Kidney tubule cell (primary cell): ENCODE data around the gene PES1.
"Not testable (repeated sequence)": the region's sequence is repeated elsewhere in the genome, so short reads cannot be mapped to it uniquely, and the experiment has no call there.

ENCODE experiments used
- DNase-seq: peaks from one replicate; pipeline ENCODE4 v3.0.0-alpha.2; 2018; ENCODE audit warnings: low spot score

The PES1 gene

DNA sequence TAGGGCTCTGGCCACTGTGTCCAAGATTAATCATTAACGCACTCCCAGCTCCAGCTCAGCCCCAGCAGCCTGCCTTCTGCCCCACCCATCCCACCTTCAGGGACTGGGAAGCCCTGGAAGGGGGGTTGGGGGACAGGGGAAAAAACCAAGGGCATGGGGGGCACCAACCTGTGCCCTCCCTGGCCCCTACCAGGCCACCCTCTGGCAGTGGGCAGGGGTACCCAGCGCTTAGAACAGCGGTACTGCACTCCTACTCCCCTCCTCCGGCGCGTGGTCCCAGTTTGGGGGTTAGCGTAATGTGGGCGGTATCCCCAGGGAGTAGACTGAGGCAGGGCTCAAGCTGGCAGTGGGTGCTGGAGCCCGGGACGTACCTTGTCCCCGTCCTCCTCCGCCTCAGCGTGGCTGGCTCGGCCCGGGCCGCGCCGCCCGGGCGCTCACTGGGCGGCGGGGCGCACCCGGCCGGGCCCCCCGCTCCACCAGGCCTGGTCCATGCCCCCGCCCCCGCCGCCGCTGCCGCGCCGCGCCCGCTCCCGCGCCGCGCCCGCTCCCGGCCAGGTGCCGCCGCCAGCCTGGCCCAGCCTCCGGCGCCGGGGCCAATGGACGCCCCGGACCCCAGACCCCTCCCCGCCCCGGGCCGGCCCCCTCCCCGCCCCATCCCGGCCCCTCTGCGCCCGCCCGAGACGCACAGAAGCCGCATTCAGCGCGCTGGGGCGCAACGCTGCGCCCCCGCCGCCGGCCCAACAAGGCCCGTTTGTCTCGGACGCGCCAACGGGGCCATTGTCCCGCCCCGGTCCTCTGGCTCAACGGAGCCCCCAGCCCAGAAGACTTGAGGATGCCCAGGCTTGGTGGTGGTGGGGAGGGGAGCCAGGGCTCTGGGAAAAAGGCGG lies 17.4 kb downstream of the PES1 start, which contains the start of gene GAL3ST1:
Gene GAL3ST1, minus strand, starts transcription at position 571 of the 887 bp plus-strand sequence. CDS start 17,273 bp downstream, outside the sequence.
- peak; percentile 71 for DNase-seq

DNA sequence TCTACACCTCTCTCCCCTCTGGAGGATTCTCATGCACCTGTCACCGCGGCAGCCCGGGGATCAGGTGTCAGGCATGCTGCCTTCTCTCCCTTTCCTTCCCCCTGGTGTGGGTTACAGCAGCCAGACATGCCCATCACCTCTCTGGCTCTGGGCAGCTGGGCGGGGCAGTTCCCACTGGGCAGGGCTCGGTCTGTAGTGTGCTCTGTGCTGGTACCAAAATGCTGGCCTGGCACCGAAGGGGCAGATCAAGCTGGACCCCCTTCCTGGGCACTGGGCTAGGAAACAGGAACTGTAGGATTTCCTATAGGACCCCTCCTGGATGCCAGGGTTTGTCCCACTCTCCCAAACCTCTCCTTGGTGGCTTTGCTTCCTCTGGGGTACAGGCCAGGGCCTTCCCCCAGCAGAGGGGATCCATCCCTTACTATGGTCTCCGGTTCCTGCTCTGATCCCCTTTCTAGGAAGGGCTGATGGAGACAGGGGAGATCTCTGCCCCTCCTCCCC lies 18.1 kb downstream of the PES1 start:
- DNase-seq, result peak; percentile 56

DNA sequence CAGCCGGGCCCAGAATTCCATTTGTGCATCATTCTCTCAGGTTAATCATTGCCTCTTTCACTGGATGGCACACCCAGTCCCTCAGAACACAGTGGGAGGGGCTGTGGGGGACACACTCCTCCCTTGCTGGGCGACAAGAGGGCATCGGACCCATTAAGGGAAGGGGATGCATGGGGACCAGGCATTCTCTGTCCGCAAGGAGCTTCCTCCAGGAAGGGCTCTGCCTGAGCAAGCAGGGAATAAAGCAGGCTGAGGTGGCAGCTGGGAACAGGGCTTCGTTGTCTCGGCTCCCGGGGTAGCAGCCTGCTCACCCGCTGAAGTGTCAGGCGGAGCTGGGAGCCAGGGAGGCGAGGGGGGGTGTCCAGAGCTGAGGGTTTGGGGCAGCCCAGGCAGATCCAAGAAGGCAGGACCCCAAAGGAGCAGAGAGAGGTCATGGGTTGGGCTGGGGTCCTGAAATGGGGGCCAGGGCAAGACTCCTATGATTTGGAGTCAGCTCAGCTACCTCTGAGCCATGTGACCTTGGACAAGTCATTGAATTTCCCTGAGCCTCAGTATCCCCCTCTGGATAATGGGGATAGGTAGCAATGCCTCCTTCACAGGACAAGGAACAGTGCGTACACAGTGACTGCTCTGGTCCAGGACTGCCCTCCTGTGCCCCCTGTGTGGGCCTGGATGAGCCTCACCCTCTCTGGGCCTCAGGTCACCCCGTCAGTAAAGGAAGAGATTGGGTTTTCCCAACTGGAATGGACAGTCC lies 18.7 kb downstream of the PES1 start:
- DNase-seq, result peak; percentile 64

DNA sequence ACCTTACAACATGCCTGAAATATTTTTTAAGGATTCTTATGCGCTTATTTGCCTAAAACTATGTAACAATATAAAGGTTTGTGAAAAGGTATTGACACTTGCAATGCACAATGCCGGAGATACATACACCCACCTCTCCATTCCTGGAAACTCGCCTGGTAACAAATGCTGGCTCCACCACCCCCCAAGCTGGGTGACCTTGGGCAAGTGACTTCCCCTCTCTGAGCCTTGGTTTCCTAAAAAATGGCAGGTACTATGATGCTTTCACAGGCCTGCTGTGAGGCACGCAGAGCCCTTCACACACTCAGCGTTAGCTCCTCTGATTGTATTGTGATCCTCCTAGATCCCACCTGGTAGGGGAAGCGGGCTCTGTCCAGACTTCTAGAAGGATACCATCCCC lies 19.5 kb downstream of the PES1 start:
- DNase-seq, result no peak

DNA sequence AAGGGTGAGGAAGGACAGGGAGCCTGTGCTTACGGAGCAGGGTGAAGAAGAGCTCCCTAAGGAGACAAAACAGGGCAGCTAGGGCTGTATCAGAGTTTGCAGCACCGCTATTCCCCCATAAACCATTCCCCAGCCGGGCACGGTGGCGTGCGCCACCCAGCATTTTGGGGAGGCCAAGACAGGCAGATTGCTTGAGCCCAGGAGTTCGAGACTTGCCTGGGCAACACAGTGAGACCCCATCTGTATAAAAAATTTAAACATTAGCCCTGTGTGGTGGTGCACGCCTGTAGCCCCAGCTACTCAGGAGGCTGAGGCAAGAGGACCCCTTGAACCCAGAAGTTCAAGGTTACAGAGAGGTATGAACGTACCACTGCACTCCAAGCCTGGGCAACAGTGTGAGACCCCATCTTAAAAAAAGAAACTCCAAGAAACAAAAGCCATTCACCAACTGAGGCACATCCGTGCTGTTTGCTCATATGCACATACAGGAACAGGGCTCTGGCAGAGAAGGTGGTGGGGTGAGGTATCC lies 22.0 kb downstream of the PES1 start:
- DNase-seq, result no peak

DNA sequence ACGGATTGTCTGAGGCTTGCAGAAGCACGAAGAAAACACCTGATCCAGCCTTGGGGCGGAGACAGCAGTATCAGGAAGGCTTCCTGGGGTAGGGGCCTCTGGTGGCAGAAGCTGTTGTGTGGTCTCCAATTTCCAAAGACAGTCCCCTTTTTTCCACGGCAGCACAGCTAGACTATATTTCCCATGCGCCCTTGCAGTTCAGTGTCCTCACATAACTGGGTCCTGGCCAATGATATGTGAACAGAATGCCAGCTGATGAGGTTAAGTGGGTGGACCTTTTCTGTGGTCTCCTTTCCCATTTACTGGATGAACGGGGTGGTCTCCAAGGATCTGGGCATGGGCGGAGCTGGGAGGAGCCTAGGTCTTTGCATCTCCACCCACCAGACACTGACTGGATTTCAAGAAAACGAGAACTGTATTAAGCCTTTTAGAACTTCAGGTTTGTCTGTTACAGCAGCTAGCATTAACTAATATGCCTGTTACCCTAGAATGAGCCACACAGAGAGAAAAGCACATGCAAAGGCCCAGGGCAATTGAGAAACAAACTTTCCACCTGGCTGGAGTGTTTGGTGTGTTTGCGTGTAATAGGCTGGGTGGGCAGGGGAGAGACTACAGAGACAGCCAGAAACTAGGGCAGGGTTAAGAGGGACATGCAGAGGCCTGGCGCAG lies 23.4 kb downstream of the PES1 start:
- no peak for DNase-seq

DNA sequence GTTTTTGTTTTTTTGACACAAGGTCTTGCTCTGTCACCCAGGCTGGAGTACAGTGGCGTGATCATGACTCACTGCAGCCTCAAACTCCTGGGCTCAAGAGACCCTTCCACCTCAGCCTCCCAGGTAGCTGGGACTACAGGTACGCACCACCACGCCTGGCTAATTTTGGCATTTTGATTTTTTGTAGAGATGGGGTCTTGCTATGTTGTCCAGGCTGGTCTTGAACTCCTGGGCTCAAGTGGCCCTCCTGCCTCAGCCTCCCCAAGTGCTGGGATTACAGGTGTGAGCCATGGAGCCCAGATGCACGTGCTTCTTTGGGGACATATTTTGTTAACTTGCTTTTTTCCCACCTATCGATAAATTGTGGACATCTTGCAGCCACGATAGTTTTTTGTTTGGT lies 24.4 kb downstream of the PES1 start:
- not testable (repeated sequence) for DNase-seq

DNA sequence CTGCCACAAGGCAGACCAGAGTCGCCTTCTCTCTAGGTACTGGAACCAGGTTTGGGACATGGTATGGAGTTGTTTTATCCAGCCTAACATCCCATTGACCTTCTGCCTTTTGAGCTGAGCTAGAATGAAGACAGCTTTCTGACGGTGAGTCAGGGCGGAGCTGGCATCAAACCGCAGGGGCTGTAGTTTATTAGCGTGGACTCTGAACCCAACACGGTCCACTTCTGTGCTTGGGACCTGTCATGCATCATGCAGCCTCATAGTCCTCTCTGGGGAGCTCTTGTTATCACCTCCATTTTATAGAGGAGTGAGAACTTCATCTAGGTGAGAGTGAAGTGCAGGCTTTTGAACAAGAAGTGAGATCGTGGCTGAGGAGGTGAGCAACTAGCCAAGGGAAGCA lies 25.6 kb downstream of the PES1 start:
- DNase-seq, result peak; percentile 57

DNA sequence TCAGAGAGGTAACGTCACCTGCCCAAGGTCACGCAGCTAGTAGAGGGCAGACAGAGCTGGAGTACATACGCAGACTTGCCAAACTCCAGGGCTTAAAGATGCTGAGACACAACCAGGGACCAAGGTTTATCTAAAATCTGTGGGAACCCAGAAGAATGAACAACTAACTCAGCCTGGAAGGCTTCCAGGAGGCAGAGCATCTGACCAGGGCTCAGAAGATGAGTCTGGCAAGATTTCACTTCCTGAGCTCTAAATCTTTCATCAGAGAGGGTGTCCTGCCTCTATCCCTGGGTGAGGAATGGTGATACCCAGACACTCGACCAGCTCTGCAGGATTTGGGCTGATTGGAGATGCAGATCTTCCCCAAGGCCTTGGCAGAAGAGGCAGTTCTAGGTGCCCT lies 26.4 kb downstream of the PES1 start:
- peak; percentile 15 for DNase-seq

DNA sequence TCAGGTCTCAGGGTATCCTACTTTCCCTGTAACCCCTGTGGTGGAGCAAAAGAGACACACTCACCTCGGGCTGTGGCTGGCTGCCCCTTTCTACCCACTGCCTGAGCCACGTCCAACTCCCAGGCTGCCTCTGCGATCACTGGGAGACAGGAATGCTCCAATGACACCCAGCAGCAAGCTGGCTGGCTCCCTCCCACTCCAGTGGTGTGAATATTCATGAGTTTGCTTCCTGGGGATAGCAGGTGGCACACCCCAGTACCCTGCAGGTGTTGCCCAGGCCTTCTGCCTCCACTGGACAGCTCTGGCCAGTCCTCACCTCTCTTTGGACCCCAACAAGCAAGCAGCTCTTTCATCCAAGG lies 27.0 kb downstream of the PES1 start:
- peak; percentile 40 for DNase-seq

DNA sequence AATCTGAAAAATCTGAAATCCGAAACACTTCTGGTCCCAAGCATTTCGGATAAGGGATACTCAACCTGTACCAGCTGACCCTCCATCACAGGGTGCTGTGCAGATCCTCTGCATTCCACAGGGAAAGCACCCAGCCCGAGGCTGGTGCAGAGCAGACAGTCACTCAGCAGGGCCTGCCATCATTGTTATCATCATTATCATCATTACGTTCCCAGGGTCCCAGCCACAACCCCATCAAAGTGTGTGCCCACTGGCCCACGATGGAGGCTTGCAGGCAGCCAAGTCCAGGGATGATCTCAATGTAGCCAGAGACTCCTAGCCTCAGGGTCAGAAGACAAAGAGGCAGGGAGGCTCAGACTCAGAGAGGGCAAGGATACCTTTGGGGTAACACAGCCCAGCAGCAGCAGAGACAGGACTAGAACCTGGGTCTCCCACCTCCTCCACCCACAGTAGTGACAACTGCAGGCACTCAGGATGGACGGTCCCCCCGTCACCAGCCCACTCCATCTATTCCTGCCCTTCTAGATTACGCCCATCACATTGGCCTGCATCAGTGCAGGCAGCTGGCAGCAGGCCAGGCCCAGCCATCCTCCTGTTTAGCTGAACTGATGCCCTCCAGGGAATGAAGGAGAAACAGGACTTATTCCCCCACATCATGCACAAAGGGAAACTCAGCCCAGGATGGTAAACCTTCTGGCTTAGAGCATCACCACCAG lies 27.5 kb downstream of the PES1 start:
- DNase-seq, result no peak

DNA sequence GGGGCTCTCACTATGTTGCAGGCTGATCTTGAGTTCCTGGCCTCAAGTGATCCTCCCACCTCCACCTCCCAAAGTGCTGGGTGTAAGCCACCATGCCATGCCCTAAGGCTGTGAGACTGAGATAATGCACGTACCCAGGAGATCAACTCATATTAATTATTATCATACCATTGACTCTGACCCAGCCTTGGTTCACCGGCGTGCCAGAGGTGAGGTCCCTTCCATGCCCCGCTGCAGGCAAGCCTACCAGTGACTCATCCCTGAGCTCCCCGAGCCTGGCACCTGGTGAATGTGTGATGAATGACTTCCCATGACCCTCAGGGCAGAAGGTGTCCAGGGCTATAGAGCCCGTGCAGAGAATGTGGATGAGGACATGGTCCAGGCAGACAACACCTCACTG lies 29.3 kb downstream of the PES1 start:
- peak; percentile 95 for DNase-seq

DNA sequence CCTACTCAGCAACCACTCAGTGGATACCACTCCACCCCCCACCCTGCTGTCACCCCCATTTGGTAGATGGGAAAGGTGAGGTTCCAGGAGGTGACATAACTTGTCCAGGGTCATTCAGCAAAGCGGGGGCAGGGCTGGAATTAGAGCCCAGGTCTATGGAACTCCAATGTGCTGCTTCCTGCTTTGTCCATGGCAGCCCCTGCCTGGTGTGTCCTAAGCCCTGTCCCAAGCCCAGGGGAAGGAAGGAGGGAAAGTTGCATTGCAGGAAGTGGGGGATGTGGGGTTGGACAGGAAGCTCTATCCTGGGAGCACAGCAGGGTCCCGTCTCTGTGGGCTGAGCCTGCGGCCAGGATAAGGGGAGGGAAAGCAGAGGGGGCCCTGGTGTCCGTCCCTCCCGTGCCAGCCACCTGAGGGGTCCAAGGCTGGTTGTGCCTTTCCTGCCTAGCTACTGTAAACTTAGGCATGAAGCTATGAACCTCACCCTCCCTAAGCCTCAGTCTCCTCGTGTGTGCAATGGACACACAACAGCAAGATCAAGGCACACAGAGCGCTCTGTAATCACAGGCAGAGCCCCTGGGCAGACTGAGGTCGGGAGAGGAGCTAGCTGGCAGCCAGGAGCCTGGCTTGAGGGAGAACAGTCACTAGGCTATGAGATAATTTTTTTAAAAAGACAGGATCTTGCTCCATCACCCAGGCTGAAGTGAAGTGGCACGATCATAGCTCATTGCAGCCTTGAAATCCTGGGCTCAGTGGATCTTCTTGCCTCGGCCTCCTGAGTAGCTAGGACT lies 30.1 kb downstream of the PES1 start:
- peak; percentile 30 for DNase-seq

DNA sequence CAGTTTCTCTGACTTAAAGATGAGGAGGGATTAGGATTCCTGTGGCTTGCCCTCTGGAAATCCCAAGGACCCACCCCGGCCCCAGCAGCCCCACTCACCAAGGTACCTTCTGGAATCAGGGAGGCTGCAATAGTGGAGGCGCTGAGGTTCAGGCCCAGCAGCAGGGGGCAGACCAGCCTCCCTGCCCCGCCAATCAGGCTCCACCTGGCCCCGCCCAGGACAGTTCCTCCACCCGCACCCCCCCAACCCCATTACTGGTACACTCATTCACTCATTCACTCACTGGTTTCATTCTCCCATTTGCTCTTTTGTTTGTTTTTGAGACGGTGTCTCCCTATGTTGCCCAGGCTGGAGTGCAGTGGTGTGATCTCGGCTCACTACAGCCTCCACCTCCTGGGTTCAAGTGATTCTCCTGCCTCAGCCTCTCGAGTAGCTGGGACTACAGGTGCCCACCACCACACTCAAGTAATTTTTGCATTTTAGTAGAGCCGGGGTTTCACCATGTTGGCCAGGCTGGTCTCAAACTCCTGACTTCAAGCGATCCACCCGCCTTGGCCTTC lies 31.0 kb downstream of the PES1 start:
- DNase-seq, result peak; percentile 39

DNA sequence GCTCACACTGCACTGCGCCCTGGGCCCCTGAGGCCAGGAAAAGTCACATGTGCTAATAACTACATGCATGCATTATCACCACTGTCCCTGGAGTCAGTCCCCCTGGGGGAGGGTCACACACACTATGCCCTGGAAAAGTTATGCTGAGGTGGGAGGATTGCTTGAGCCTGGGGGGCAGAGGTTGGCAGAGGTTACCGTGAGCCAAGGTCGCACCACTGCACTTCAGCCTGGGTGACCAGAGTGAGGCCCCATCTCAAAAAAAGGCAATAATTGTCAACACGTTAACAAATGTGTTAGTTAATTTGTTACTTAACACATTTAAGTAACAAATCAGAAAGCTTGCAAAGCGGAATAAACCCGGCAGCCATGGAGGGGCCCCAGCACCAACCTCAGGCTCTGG lies 31.8 kb downstream of the PES1 start:
- no peak for DNase-seq

DNA sequence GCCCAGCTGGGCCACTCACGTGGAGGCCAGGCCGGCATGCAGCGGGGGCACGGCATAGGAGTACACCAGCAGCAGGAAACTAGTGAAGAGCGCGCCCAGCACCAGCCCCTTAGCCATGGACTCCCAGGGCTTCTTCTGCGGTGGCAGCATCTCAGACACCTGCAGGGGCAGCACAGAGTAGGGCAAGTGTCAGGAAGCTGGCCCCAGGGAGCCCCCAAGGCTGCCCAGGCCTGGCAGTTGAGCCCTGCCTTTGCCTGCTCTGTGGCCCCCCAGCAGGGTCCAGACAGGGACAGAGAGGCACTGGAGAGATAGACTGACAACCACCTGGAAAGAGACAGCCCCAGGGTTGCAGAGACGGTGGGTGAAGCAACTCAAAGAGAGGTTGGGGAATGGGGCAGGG lies 34.5 kb downstream of the PES1 start:
- no peak for DNase-seq

DNA sequence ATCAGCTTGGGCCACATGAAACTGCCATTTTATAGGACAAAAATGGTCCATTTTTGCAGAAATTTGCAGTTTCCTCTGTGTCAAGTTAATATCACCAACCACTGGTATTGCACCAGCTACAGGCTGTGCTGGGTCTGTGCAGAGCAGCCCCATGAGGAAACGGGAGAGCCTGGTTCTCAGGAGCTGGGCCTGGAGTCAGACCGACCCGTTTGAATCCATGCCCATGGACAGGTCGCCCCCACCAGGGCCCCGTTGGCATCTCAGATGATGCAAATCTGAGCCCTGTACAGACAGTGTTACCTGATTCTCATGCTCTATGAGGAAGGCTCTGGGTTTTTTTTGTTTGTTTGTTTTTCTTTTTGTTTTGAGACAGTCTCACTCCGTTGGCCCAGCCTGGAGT lies 35.3 kb downstream of the PES1 start:
- no peak for DNase-seq

DNA sequence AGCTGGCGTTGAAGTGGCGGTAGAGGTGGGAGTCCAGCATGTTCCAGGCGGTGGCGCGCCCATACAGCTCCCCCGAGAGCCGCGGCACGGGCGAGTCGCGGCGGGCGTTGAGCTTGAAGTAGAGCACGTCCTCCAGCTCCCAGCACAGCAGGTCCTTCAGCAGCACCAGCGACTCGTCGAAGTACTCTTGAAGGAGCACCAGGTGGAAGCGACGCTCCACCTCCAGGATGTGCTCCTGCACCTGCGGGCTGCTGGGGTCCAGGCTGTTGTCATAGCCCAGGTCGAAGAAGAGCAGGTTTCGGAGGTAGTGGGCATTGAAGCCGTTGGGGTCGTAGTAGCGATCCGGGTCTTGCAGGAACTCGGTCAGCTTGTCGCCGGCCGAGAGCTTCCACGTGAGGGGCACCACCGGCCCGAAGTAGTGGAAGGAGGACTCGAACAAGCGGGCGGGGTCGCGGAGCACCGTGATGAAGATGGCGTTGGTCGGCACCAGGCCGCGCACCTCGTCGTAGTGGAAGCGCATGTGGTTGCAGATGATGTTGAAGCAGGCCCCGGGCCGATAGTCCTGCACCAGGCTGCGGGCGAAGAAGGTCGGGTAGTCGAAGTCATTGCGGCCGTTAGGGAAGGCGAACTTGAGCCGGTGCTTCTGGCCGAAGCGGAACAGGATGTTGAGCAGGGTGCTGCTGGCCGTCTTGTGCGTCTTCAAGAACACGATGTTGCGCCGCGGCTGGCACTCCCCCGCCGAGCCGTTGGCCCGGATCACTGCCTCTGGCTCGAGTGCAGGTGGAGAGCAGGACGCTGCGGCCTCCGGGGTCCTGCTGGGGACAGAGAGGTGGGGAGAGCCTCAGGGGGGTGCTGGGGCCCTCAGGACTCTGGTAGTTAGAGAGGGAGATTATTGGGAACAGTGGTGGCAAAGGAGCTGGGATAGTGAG lies 36.2 kb downstream of the PES1 start:
- DNase-seq, result no peak

DNA sequence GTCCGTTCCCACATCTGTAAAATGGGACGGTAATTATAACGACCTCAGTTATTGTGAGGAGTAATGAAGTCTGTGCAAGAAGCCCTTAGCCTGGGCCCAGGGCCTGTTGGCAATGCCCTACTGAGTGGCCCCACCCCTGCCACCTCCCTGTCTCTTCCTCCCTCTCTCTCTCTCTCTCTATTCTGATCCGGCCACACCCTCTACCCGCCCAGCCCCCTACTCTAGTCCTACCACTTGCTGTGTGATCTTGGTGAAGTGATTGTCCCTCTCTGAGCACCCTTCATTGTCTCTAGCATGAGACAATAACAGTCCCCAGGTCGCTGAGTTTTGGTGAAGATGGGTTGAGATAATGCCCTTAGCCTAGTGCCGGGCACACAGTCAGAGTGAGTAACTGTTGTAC lies 37.7 kb downstream of the PES1 start:
- DNase-seq, result no peak
